Muscle layer of duodenum (tissue), 2 donors: ENCODE measurements around the gene DNMT3L.
"Not testable (repeated sequence)": the region's sequence is repeated elsewhere in the genome, so short reads cannot be mapped to it uniquely, and the experiment has no call there.

Experiments
- H3K27ac ChIP-seq: one replicate; pipeline ENCODE4 v1.7.0; 2013; ENCODE audit warnings: mild to moderate bottlenecking, low read length
- H3K27me3 ChIP-seq: one replicate; pipeline ENCODE4 v1.7.0; 2013; ENCODE audit warnings: low read depth, mild to moderate bottlenecking, control low read depth, low read length
- H3K36me3 ChIP-seq, 2 donors: one replicate each; pipeline ENCODE4 v1.7.0; 2013; ENCODE audit warnings: low read length in 2 of 2, control low read depth in 1 of 2, mild to moderate bottlenecking in 1 of 2; ENCODE audit not compliant: insufficient read depth in 2 of 2, control insufficient read depth in 1 of 2
- H3K4me1 ChIP-seq, 2 donors: one replicate each; pipeline ENCODE4 v1.7.0; 2013; ENCODE audit warnings: low read length in 2 of 2, mild to moderate bottlenecking in 2 of 2, control low read depth in 1 of 2, moderate library complexity in 1 of 2; ENCODE audit not compliant: insufficient read depth in 2 of 2, control insufficient read depth in 1 of 2
- H3K4me3 ChIP-seq, 2 donors: one replicate each; pipeline ENCODE4 v1.7.0; 2013; ENCODE audit warnings: low read length in 2 of 2, low read depth in 1 of 2, mild to moderate bottlenecking in 1 of 2
- H3K9me3 ChIP-seq, 2 donors: one replicate each; pipeline ENCODE4 v1.7.0; 2013; ENCODE audit warnings: low read length in 2 of 2, control low read depth in 1 of 2, mild to moderate bottlenecking in 1 of 2; ENCODE audit not compliant: control insufficient read depth in 1 of 2
- donor health status: healthy.

Gene DNMT3L

DNA sequence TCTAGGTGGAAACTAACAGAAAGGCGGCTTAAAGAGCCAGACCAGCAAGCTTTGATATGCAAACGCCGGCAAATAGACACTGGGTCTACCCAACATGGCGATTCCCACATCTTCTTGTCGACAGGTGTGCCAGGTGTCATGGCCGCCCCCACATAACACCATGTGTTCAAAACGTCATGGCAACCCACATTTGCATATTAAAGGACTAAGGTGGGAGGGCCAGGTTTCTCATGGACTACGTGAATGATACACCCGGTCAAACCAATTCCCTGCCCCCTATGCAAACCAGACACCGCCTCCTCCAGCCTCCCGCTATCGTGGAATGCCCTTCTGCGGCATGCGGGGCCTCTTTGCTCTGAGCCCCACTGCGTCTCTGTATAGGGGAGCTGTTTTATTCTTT is 62.2 kb downstream of the DNMT3L start:
- Histone ChIP-seq H3K4me3 (no peak overlapping the region), H3K9me3 (no peaks in the 10 kb centered on the region), H3K36me3 (no peaks in the 10 kb centered on the region), H3K27me3 (no peaks in the 10 kb centered on the region), H3K27ac (no peak overlapping the region), H3K4me1 (no peaks in the 10 kb centered on the region)

DNA sequence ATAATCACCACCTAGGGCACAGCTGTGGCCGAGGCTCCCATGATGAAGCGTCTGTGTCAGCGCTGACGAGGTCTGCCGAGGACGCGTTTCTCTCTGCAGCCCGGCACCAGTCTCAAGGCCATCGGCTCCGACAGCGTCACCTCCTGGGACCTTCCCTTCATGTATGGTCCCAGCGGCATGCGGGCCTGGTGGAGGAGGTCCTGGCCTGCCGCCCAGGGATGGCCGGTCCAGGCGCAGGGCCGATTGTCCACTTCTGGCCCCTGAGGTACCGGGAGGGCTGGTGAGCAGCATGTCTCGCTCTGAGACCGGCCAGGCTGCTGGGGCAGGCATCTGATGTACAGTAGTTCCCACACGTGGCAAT is 64.6 kb downstream of the DNMT3L start:
- H3K27me3 ChIP-seq, H3K36me3 ChIP-seq, H3K4me1 ChIP-seq, H3K9me3 ChIP-seq, H3K27ac ChIP-seq, H3K4me3 ChIP-seq: not testable (repeated sequence)
